Umbilical cord (tissue), 2 donors: ENCODE measurements around the gene ASAP2. TPM values are rescaled to one million over a fixed set of nuclear protein-coding genes. Genes with fewer than 3 reads are reported as not detected.

Experiments
- DNase-seq: peaks from one replicate; pipeline ENCODE4 v3.0.0-alpha.2; 2015; ENCODE audit warnings: low spot score
- total RNA-seq: library from RNA; depleted of rRNA; stranded (reverse); fragments of >200 nt; gene quantifications from one replicate; pipeline ENCODE4 v1.2.3, GENCODE V29; 2014; ENCODE audit warnings: low replicate concordance; ENCODE audit not compliant: insufficient read depth

ASAP2 gene
- total RNA-seq, 1 donor from 2014 or later: 11.3 TPM

DNA sequence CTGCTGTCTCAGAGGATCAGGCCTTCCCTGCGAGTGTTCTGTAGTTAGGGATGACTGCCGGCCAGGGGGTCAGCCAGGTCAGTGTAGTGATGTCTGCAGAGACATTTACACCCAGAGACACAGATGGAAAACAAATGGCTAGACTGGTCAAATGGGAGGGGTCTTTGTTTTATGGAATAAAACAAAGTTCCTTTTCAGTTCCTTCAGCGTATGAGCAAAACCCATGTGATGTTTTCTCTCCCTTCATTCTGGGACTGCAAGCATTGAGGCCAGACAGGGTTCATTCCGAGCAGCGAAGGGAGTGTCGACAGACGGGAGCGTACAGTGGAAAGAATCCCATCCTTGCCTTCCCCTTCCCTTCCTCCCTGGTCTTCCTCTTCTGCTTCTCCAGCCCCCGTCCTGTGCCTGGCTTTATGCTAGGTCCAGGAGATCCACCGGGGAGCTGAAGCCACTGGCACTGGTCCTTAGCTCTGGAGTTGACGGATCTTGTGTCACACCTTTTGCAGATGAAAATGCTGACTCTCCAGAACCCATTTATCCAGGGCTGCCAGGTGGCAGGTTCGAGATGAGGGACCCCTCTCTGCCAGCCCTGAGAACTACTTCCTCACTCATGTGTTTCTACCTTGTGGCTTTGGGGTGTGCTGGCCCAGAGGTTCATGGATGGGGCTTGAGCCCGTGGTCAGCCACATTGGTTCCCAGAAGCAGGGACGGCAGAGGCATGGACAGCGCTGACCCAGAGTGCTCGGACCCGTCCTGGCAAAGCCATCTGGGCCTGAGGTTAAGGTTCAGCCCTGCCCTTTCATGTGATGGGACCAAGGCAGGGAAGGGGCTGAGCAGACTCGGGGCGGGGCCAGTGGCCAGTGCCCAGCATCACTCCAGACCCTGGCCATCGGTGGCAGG lies 192.5 kb downstream of the ASAP2 start:
- DNase-seq: peak; percentile 80

DNA sequence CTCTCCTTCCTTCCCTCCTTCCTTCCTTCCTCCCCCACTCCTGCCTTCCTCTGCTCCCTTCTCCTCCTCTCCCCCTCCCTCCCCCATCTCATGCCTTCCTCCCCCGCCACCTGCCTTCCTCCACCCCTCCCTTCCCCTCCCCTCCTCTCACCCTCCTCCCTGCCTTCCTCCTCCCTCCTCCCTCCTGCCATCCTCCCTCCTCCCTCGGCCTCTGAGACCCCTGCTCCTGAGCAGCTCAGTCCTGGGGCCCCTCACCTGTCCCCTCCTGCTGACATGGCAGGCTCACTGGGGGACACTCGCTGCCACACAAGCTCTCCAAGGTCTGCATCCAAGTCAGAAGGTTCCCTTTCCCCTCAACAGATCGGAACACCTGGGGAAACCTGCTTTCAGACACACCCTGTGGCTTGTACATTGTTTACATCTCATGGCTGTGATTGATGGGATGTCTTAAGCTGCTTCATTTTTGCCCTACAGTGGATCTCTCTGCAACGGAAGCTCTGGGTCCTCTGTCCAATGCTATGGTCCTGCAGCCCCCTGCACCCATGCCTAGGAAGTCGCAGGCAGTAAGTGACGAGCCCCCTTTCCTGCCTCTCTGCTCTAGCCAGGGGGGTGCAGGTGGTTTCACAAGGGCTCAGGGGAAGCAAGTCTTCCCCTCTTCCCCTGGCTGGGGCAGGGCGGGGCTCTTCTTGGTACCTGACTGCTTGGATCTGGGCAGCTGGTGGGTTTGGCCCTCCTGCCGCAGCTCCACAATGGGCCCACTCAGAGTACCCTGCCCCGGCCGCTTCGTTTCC lies 193.9 kb downstream of the ASAP2 start:
- DNase-seq: no peak

DNA sequence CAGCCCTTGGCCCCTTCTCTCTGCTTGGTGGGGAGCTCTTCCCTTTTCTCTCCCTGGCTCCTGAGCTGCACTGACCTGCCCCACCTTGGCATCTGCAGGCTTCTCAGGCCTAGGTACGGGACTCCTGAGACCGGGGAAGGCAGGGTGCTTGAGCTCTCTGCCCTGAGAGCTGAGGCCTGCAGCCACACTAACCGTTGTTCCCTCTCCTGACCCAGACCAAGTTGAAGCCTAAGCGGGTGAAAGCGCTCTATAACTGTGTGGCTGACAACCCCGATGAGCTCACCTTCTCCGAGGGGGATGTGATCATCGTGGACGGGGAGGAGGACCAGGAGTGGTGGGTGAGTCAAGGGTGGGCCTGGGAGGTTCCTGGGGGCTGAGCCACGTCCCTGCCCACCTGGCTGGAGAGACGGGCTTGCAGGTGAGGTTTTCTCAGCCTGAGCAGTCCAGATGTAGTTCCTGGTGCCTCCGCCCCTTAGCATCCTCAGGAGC lies 194.5 kb downstream of the ASAP2 start:
- DNase-seq: no peak

DNA sequence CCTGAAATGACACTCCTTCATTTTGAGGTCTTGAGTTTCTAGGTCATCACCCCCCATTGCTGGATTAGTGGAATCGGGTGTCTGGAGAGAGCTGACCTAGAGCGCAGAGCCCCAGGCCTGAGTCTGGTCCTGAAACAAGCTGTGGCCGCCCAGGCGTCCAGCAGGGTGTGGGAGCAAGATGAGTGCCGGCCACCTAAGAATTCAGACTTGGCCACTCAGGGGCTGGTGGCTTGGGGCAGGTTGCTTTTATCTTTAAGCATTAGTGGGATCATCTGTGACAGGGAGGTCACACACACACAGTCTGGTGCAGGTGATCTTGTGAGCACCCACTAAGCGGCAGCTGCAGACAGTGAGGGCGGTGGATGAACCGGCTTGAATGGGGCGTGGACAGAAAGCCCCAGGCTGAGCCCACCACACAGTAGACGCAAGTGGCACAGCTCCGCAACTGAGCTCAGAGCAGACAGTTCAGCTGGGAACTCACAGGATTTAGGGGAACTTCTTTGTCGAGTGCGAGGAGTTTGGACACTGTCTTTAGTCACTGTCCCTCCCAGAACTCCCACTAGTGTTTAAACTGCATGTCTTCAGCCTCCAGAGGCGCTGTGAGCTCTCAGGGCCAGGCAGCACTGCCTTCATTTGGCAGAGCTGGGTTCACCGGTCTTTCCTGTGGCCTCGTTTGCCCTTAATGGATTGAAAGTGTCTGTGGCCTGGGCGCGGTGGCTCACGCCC lies 195.2 kb downstream of the ASAP2 start:
- no peak for DNase-seq

DNA sequence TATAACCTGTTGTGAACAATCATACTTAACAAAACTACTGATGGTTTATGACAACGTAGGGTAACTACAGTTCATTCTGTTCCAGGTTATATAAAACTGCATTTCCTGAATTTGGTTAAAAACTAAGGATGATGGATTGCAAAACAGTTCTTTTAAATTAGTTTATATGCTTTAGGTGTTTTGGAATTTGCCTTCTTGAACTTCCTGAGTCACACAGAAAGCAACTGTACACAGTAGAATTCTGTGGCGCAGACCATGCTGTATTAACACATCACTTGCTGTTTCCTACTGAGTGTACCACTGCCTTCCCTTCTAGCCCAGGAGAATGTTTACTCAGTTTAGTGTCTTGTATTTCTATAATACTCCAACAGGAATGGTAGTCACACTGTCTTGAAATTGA lies 197.3 kb downstream of the ASAP2 start:
- DNase-seq: no peak

DNA sequence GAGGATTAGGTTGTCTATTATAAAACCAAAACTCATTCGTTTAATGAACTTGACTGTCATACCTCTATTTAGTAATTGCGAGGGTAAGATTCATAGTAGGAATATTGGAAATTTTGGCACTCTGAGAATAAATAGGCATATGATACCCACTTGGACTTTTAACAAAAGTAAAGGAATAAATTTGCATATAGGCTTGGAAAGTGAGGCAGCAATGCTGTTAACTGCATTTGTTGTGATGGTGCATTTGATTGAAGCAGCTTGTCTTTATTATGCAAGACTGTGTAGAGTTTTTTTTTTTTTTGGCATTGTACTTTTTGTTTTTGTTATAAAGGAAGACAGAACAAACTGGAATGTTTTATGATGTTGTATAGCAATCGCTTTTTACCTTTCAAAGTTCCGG lies 197.8 kb downstream of the ASAP2 start:
- no peak for DNase-seq

DNA sequence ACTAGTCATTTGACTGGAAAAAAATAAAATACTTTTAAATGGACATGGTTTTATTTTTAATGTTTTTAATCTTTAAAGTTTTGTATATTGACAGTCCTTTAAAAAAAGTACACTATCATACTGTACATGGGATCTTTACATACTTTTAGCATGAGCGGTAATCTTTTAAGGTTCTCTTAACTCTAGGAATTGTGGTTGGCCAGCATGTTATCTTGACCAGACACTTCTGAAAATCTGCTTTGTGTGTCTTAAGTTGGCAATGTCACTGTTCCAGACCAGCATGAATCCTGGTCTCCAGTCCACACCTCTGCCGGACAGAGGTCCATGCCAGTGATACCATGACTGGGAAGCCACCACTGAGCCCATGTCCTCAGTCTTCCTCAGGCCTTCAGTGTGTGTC lies 199.0 kb downstream of the ASAP2 start:
- DNase-seq: no peak

DNA sequence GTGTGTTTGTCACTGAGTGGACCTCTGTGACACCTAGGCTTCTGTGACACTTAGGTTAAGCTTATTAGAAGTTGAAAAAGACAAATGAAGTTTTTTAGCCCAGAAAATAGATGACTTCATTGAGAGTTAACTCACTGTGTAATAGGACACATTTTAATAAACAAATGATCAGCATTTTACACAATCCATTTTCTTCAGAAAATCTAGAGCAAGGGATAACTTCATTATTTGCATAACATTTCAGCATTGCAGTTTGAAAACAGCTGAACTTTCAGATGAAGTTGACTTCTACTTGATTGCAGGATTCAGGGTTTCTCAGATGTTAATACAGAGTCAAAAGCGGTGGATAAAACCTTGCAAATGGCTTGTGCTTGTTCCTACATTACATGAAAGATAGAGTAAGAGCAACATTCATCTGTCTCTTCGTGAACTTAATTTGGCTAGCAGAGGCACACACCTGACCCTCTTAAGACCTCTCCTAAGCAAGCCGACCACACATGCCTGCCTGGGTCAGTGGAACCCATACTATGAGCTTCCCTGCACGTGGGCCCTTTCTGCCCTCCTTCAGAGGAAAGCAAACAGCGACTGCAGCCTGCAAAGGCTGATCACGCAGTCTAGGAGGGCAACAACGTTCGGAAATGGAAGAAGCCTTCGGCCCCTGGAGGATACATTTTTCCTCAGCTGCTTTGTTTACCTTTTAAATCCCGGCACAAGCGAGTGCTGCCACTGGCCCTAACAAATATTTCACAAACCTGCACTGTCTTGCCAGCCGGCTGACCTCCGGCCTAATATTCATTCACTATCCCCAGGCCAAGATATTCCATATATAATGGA lies 200.1 kb downstream of the ASAP2 start:
- DNase-seq: no peak

DNA sequence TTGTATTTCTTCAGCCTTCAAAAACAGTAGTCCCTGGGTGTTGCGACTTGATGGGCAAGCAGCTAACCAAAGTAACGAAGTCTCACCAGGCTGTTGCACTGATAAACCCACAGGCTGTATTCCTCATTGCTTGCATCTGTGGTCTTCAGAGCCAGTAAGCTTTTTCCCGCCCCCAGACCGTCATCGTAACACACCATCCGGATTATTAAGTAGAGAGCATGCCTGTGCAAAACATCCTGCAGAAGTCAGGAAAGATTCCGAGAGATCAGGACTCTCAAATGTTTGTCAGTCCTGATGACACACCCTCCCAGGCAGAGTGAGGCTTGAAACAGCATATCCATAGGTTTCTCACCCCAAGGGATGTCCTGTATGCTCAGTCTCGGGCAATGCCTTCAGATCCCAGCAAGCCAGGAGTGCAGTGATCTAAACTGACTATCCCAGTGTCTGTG lies 200.8 kb downstream of the ASAP2 start:
- DNase-seq: peak; percentile 67

DNA sequence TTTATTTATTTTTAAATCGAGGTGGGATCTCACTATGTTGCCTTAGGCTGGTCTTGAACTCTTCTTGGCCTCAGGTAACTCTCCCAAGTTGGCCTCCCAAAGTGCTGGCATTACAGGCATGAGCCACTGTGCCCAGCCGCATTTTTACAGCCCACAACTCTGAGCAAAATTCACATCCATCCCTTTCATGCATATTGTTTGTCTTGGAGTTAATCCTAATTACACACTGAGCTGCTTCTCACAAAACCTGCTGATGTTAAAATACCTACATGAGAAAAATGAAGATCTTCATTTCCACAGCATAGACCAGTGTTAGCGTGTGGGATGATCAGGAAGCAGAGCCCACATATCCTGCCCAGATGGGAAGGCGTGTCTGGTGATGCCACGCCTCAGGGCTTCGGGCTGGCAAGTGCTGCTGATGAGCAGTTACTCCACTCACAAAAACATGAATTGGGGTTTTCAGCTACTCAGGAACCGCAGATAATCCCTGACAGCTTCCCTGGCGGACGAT lies 202.1 kb downstream of the ASAP2 start:
- no peak for DNase-seq

DNA sequence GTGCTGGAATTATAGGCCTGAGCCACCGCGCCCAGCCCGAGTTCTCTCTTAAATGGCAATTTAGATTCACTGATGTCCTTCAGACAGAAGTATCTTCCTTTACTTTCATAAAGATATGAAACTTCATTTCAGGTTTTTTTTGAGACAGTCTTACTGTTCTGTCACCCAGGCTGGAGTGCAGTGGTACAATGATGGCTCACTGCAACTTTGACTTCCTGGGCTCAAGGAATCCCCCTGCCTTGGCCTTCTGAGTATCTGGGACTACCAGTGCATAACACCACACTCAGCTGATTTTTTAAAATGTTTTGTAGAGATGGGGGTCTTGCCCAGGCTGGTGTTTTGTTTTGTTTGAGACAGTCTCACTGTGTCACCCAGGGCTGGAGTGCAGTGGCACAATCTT lies 203.5 kb downstream of the ASAP2 start:
- no peak for DNase-seq

DNA sequence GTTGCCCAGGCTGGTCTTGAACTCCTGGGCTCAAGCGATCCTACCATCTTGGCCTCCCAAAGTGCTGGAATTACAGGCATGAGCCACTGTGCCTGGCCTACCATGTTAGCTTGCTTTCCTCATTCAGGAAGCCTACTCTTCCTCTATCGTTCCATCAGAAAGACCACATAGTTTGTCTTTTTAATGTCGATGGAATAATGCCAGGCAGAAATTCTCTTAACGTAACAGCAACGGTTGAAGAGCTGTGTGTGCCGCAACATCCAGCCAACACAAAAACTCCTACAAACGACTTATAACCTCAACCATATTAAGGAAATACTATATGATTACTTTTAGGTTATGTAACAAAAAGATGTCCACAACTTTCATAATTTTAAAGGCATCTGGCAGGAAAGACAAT lies 206.2 kb downstream of the ASAP2 start:
- no peak for DNase-seq

DNA sequence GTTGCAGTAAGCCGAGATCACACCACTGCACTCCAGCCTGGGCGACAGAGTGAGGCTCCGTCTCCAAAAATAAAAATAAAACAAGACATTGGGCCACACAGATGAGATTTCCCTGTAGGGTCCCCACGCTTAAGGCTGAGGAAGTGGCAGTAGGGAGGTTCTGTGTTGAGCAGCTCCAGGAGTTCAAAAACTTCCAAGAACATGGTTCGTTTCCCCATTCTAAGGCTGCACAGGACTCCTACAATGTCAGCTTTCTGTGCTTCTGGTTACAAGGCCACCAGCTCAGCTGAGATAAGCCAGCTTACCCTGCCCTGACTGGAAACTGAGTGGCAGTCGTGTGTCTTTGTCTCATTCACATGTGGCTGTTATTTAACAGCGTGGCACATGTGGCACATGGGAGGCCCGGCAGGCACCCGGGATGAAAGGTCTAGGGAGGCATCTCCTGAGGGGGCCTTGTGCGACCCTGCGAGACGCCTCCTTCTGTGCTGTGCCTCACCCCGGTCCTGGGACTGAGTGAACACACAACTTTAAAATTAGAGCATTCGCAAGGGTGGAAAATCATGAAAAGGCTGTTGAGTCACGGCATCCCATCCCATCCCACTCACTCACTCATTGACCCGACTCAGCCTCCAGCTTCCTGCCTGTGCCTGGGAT lies 209.0 kb downstream of the ASAP2 start:
- DNase-seq: no peak

DNA sequence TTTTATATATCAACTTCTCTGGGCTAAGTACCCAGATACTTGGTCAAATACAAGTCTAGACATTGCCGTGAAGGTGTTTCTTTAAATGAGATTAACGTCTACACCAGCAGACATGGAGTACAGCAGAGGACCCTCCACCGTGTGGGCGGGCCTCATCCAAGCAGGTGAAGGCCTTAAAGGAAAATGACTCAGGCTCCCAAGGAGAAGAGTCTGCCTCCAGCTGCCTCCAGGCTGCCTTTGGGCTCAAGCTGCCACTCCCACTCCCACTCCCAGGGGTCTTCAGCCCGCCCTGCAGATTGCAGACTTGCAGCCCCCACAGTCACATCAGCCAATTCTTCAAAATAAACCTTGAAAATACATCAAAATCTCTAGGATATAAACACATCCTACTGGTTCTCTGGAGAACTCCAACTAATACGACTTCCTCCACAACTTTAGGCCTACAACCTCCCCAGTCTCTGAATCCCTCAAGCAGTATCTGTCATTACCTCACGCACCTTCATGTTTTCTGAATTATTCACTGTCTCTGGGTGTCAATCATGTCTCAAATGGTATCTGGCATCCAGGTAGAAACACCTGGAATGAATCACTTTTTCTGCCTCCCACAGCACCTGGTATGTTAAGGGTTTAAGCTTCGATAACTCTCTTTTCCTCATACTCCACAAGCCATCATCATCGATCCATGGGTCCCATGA lies 209.8 kb downstream of the ASAP2 start:
- DNase-seq: no peak

DNA sequence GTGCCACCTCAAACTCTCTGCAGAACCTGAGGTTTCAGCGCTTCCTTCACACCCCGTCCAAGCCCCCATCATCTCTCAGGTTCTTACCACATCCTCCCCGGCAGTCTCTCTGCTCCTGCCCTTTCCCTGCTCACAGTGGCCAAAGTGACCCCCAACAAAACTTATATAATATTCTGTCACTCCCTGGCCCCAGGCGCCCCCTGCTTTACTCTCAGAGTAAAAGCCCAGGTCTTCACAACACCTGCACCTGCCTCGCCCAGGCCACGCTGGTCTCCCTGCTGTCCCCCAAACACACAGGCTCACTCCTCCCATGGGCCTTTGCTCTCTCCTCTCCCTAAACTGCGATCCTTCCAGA lies 210.3 kb downstream of the ASAP2 start:
- no peak for DNase-seq

DNA sequence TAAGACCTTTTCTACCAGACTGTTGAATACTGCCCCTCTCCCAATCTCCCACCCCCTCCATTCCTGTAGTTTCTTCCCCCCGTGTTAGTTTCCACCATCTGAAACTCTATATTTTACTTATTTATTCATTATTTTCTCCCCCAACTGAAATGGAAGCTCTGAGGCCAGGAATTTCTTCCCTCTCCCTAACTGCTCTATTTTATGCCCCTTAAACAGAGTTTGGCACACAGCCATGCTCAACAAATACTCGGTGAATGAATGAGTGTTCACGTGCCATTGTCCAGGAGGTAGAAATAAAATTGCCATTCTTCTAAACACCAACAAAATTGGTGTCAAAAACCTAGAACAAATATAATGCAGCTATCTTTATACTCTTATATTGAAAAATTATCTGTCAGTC lies 211.1 kb downstream of the ASAP2 start:
- DNase-seq: no peak

DNA sequence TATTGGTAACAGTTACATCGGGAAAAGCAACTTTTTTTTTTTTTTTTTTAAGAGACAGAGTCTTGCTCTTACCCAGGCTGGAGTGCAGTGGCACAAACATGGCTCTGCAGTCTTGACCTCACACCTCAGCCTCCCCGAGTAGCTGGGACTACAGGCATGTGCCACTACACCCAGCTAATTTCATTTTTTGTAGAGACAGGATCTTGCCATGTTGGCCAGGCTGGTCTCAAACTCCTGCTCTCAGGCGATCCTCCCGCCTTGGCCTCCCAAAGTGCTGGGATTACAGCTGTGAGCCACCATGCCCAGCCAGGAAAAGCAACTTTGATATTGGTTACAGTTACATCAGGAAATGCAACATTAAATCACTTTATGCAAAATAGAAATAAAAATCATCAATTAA lies 212.1 kb downstream of the ASAP2 start:
- DNase-seq: no peak

DNA sequence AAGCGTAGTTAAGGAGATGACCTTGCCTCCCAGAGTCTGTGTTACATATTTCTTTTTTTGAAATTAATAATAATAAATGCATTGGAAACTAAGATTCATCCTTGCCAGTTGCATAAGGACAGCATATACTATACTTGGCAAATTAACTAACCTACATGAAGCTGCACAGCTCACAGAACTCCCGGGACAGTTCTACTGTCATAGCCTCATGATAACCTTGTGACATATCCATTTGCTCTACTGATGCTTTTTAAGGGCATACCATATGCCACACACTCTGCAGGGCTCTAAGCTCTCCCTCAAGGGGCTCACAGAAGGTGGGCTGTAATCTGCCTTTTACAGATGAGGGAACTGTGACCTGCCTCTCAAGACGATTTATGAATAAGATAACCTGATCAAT lies 212.9 kb downstream of the ASAP2 start:
- DNase-seq: no peak

DNA sequence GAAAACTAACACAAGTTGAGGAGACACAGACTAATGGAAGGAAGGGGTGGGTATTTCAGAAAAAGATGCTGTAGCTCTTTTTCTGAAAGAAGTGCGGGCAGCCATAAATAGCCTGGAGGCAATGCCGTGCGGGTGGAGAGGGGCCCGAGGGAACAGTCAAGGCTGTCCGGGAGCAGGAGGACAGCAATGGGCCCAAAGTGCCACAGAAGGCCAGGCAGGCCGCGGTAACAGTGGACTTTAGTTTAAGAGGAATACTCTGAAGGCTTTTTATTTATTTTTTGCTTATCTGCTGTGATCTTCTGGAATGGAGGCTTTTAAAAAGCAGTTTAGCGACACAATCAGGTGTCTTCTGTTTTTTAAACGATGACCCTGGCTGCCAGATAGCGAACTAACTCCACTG lies 213.9 kb downstream of the ASAP2 start:
- no peak for DNase-seq
